Memory B cell (primary cell): ENCODE data around the gene MAST1.
A peak's percentile ranks its signal among the peaks of the same experiment; 100 is the strongest.

Experiments
- ATAC-seq: fragments of 150-1000 bp; cut with Tn5 transposase; 2 replicates; pipeline ENCODE4 v1.10.0; 2021; ENCODE audit warnings: low read depth, mild to moderate bottlenecking, moderate library complexity
- DNase-seq, 2 donors: peaks; one replicate each; pipeline ENCODE4 v3.0.0; 2022; ENCODE audit warnings: low spot score in 2 of 2
- H3K27ac Mint-ChIP-seq: one replicate; pipeline ENCODE4 v1.8.0; 2022; ENCODE audit warnings: mild to moderate bottlenecking, moderate library complexity, mixed read lengths
- H3K27me3 Mint-ChIP-seq: one replicate; pipeline ENCODE4 v1.8.0; 2022; ENCODE audit warnings: mixed read lengths
- H3K36me3 Mint-ChIP-seq: one replicate; pipeline ENCODE4 v1.8.0; 2022; ENCODE audit warnings: mild to moderate bottlenecking, mixed read lengths
- H3K4me1 Mint-ChIP-seq: one replicate; pipeline ENCODE4 v1.8.0; 2022; ENCODE audit warnings: mixed read lengths
- H3K4me3 Mint-ChIP-seq: one replicate; pipeline ENCODE4 v1.8.0; 2022; ENCODE audit warnings: mild to moderate bottlenecking, moderate library complexity, mixed read lengths
- H3K9me3 Mint-ChIP-seq: one replicate; pipeline ENCODE4 v1.8.0; 2022; ENCODE audit warnings: mixed read lengths

The MAST1 gene

DNA sequence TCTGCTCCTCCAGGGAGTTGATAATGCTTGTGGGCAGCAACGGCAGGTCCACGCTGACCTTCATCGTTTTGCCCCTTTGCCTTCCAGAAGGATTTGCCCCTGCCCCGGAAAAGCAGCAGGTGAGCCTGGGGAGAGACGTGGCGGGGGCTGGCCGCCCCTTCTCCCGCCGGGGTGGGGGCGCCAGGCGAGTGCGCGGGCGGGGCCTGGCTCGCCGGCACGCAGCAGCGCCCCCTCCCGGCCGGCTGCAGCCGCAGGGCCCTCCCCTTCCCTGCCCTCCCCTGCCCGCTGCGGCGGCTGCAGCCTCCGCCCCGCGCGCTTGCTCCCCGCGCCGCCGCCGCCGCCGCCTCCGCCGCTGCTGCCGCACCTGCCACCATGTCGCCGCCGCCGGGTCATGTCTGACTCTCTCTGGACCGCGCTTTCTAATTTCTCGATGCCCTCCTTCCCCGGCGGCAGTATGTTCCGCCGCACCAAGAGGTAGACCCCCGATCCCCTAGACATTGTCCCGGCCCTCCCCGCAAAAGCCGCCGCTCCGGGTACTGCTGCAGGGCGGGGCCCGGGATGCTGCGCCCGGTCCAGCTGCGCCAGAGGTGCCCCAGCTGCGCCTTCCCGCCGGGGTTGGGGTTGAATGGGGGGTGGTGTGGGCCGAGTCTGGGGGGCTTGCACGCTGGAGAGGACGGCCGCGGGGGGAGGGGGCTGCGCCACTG, at the start of gene MAST1:
Gene MAST1, plus strand, starts transcription at position 334 of the 704 bp plus-strand sequence. Its CDS starts 58 bp downstream, at position 392.
- no peaks in the 10 kb centered on the region for H3K9me3 Mint-ChIP-seq
- peaks cover 22% of the 10 kb centered on the region for H3K4me1 Mint-ChIP-seq
- peaks cover 45% of the 10 kb centered on the region for H3K27me3 Mint-ChIP-seq
- ATAC-seq (peak; percentile 70), DNase-seq (peak in 1 of 2 donors; percentile 61)
- H3K36me3 Mint-ChIP-seq = peaks cover 3% of the 10 kb centered on the region
- H3K4me3 Mint-ChIP-seq = peak within 1 kb of the TSS; percentile 61
- H3K27ac Mint-ChIP-seq = peak within 1 kb of the TSS; percentile 53

DNA sequence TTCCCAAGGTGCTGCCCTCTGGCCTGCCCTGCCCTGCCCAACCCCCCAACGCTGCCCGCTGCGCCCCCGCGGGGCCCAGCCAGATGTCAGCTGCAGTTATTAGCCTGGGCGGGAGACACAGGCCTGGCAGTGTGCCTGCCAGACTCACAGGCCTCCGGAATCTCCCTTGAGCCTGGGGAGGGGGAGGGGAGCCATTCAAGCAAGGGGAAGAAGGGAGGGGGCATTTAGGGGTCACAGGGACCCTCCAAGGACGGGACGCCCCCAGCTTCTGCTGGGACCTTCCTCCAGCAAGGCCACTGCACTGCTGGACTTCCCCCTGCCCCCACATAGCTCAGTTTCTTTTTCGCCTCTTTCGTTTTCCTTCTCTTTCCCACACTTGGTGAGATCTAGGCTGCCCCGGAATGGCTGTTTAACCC, 49.6 kb upstream of the MAST1 start:
- ATAC-seq = peak; percentile 5
- H3K9me3 Mint-ChIP-seq = no peaks in the 10 kb centered on the region
- H3K27me3 Mint-ChIP-seq = no peaks in the 10 kb centered on the region
- DNase-seq = peak; percentile 70 to 74
- peak overlapping the region; percentile 91 for H3K4me3 Mint-ChIP-seq
- peak overlapping the region; percentile 99 for H3K27ac Mint-ChIP-seq
- peaks cover 25% of the 10 kb centered on the region for H3K4me1 Mint-ChIP-seq
- no peaks in the 10 kb centered on the region for H3K36me3 Mint-ChIP-seq

DNA sequence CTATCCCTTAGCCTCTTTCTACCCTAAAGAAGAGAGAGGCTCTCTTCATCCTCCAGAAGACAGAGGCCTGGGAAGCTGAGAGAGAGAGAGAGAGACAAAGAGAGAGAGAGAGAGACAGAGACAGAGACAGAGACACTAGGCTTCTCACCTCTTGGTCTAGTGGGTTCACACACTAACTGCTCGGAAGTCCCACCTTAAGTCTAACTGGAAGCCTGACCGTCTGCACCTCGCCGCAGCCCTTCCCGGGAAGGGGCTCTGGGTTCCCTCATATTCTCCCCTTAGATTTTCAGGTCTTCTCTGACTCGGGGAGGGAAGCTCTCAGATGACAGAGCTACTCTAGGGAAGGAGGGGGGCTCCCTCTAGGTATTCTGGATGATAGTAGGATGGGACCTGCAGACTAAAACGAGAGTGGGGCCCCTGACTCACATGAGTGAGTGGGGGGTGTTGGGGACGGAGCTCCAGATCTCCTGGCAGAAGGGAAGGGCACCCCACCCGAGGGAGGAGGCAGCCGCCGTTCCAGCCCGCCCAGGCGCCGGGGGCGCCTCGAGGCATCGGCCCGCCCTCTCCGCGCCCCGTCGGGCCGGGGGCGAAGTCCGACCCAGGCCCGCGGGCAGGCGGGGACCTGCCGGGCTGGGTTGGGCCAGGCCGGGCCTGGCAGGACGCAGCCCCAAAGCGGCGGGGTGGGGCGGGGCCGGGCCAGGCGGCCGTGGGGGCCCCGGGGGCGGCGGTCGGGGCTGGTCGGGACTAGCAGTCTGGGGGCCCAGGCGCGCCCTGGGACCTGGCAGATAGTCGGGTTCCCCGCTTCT, 49.0 kb upstream of the MAST1 start:
- ATAC-seq (no peak), DNase-seq (no peak)
- H3K4me3 Mint-ChIP-seq = peak overlapping the region; percentile 96
- peaks cover 28% of the 10 kb centered on the region for H3K4me1 Mint-ChIP-seq
- no peaks in the 10 kb centered on the region for H3K9me3 Mint-ChIP-seq
- H3K27ac Mint-ChIP-seq = peak overlapping the region; percentile 99
- H3K36me3 Mint-ChIP-seq = no peaks in the 10 kb centered on the region
- no peaks in the 10 kb centered on the region for H3K27me3 Mint-ChIP-seq

DNA sequence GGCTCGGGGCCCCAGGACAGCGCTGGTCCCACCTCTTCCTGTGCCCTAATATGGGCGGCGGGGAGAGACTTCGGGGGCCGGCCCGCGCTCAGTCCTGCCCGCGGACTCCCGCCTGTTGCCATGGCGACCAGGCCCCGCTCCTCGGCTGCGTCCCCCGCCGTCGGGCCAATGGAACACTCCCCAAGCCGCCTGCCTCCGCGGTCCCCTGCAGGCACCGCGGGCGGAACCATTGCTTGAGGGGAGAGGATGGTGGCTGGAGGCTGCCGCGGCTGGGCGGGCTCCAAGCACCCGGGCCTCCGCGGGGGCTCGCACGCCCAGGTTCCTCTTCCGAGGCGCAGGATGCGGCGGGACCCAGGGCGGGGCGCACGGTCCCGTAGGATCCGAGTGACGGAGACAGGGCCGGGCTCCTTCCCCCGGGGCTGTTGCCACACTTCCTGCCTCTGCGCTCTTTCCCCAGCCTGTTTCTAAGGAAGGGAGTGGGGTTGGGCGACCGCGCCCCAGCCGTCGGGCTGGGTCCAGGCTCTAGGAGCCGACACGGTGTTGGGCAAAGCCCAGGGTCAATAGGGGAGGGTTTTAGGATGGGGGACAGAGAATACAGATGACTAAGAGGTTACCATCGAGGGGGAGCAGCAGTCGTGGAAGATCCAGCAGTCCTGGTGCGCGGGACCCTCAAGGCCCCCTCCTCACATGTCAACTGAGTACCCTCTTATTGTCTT, 48.3 kb upstream of the MAST1 start:
- peak overlapping the region; percentile 96 for H3K4me3 Mint-ChIP-seq
- peak; percentile 95 to 96 for DNase-seq
- H3K9me3 Mint-ChIP-seq = no peaks in the 10 kb centered on the region
- no peaks in the 10 kb centered on the region for H3K36me3 Mint-ChIP-seq
- peaks cover 29% of the 10 kb centered on the region for H3K4me1 Mint-ChIP-seq
- peak overlapping the region; percentile 99 for H3K27ac Mint-ChIP-seq
- ATAC-seq = peak; percentile 43
- no peaks in the 10 kb centered on the region for H3K27me3 Mint-ChIP-seq

DNA sequence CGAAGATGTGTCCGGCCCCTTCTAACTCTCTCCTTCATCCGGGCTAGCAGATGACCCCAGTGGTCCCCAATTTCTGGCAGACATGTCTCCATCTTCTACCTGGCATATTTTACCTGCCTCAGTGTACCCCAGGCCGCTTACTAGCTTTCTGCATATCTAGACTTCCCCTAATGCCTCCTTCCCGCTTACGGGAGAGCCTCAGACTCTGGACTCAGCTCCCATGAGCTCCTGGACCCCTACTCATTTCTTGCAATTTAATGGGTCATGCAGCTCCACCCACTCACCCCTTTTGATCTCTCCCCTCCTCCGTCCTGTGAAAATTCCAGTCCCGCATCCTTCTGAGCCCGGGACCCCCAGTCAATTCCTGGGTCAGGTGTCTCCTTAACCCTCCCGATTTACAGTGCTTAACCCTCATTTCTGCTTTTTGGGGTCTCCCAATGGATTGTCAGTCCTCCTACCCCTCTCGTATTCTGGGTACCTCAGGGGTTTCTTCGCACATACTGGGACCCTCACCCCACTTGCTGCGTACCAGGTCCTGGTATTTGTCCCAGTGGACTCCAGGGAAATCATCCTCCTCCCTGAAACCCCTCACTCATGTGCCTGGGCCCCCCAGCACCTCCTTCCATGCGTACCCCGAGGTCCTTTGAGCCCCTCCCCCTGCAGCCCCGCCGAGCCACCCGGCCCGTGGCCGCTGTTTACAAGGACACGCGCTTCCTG, 47.5 kb upstream of the MAST1 start:
- no peaks in the 10 kb centered on the region for H3K27me3 Mint-ChIP-seq
- peak overlapping the region; percentile 99 for H3K27ac Mint-ChIP-seq
- no peak for ATAC-seq
- peak in 1 of 2 donors; percentile 55 for DNase-seq
- H3K4me1 Mint-ChIP-seq = peaks cover 31% of the 10 kb centered on the region
- peak overlapping the region; percentile 96 for H3K4me3 Mint-ChIP-seq
- no peaks in the 10 kb centered on the region for H3K36me3 Mint-ChIP-seq
- H3K9me3 Mint-ChIP-seq = no peaks in the 10 kb centered on the region

DNA sequence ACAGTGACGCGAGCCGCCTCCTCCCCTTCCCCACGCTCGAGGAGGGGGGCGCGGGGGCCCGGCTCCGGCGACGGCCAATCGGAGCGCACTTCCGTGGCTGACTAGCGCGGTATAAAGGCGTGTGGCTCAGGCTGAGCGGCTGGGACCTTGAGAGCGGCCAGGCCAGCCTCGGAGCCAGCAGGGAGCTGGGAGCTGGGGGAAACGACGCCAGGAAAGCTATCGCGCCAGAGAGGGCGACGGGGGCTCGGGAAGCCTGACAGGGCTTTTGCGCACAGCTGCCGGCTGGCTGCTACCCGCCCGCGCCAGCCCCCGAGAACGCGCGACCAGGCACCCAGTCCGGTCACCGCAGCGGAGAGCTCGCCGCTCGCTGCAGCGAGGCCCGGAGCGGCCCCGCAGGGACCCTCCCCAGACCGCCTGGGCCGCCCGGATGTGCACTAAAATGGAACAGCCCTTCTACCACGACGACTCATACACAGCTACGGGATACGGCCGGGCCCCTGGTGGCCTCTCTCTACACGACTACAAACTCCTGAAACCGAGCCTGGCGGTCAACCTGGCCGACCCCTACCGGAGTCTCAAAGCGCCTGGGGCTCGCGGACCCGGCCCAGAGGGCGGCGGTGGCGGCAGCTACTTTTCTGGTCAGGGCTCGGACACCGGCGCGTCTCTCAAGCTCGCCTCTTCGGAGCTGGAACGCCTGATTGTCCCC, 46.8 kb upstream of the MAST1 start, which contains the start of gene JUNB:
Gene JUNB, plus strand, starts transcription at position 142 of the 706 bp plus-strand sequence. Its CDS starts 286 bp downstream, at position 428.
- peak within 1 kb of the TSS; percentile 96 for H3K4me3 Mint-ChIP-seq
- no peaks in the 10 kb centered on the region for H3K36me3 Mint-ChIP-seq
- DNase-seq (peak; percentile 99), ATAC-seq (peak; percentile 28)
- peaks cover 38% of the 10 kb centered on the region for H3K4me1 Mint-ChIP-seq
- H3K27ac Mint-ChIP-seq = peak within 1 kb of the TSS; percentile 99
- no peaks in the 10 kb centered on the region for H3K27me3 Mint-ChIP-seq
- no peaks in the 10 kb centered on the region for H3K9me3 Mint-ChIP-seq

DNA sequence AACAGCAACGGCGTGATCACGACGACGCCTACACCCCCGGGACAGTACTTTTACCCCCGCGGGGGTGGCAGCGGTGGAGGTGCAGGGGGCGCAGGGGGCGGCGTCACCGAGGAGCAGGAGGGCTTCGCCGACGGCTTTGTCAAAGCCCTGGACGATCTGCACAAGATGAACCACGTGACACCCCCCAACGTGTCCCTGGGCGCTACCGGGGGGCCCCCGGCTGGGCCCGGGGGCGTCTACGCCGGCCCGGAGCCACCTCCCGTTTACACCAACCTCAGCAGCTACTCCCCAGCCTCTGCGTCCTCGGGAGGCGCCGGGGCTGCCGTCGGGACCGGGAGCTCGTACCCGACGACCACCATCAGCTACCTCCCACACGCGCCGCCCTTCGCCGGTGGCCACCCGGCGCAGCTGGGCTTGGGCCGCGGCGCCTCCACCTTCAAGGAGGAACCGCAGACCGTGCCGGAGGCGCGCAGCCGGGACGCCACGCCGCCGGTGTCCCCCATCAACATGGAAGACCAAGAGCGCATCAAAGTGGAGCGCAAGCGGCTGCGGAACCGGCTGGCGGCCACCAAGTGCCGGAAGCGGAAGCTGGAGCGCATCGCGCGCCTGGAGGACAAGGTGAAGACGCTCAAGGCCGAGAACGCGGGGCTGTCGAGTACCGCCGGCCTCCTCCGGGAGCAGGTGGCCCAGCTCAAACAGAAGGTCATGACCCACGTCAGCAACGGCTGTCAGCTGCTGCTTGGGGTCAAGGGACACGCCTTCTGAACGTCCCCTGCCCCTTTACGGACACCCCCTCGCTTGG, 46.1 kb upstream of the MAST1 start:
- no peaks in the 10 kb centered on the region for H3K9me3 Mint-ChIP-seq
- H3K4me3 Mint-ChIP-seq = peak overlapping the region; percentile 96
- H3K27me3 Mint-ChIP-seq = no peaks in the 10 kb centered on the region
- H3K4me1 Mint-ChIP-seq = peaks cover 39% of the 10 kb centered on the region
- ATAC-seq (no peak), DNase-seq (peak; percentile 68 to 70)
- no peaks in the 10 kb centered on the region for H3K36me3 Mint-ChIP-seq
- H3K27ac Mint-ChIP-seq = peak overlapping the region; percentile 99

DNA sequence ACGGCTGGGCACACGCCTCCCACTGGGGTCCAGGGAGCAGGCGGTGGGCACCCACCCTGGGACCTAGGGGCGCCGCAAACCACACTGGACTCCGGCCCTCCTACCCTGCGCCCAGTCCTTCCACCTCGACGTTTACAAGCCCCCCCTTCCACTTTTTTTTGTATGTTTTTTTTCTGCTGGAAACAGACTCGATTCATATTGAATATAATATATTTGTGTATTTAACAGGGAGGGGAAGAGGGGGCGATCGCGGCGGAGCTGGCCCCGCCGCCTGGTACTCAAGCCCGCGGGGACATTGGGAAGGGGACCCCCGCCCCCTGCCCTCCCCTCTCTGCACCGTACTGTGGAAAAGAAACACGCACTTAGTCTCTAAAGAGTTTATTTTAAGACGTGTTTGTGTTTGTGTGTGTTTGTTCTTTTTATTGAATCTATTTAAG, 45.4 kb upstream of the MAST1 start:
- DNase-seq = no peak
- Mint-ChIP-seq H3K27me3 (no peaks in the 10 kb centered on the region), H3K27ac (peak overlapping the region; percentile 99), H3K4me1 (peaks cover 39% of the 10 kb centered on the region), H3K4me3 (peak overlapping the region; percentile 96), H3K36me3 (no peaks in the 10 kb centered on the region), H3K9me3 (no peaks in the 10 kb centered on the region)
- no peak for ATAC-seq

DNA sequence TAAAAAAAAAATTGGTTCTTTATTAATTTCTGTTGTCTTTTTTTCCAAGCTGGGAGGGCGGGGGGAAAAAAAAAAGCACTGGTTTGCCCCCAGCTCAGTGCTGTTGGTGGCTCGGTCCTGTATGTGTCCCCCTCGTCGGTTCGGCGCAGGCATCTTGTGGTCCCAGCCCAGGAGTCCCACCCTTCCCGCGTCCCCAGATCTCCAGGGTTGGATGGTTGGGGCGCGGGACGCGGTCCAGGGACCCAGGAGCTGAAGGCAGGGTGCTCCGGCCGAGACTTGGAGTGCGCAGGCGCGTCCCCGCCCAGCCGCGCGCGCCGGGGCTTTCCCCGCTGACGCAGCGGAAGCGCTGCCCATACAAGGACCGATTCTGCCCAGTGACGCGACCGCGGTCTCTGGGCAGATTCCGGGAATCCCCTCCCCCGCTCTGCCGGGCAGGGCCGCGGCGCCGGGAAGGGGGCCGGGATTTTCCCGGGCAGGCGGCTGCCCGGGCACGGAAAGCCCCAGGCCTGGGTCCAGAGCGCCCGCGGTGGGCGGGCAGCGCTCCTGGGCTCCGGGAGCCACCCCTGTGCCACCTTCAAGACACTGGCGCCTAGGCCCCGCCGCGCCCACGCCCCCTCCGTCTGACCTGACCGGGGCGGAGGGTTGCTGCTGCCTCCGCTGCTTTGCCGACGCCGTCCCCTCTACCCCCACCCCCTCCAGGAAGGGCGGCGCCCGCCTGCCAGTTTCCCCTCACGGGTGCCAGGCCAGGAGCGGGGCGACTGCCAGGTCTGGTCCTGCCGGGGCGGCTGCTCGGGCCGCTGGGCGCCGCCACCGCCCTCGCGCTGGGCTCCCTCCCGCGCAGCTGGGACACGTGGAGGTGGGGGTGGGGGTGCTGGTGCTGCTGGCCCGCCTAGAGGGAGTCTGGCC, 44.8 kb upstream of the MAST1 start:
- Mint-ChIP-seq H3K4me1 (peaks cover 35% of the 10 kb centered on the region), H3K4me3 (peak overlapping the region; percentile 96), H3K27ac (peak overlapping the region; percentile 99), H3K27me3 (no peaks in the 10 kb centered on the region), H3K9me3 (no peaks in the 10 kb centered on the region), H3K36me3 (no peaks in the 10 kb centered on the region)
- ATAC-seq (peak; percentile 40), DNase-seq (peak; percentile 97 to 98)

DNA sequence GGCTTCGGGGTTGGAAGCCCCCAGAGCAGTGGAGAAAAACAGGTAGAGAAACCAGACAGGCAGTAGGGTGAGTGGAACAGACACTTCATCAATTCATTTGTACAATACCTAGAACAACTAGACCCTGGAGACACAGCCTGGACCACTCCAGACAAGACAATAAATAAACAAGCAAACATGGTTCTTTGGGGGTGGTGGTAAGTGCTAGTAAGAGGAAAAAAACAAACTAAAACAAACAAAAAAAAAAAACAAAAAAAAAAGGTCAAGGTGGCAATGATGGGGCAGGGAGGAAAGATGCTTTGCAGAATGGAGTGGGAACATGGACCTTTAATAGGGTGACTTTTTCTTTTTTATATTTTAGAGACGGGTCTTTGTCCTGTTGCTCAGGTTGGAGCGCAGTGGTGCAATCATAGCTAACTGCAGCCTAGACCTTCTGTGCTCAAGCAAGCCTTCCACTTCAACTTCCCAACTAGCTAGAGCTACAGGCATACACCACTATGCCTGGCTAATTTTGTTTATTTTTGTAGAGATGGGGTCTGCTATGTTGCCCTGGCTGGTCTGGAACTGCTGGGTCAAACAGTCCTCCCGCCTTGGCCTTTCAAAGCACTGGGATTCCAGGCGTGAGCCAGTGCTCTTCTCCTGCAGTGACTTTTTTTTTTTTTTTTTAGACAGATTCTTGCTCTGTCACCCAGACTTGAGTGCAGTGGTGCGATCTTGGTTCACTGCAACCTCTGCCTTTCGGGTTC, 43.9 kb upstream of the MAST1 start:
- Mint-ChIP-seq H3K36me3 (no peaks in the 10 kb centered on the region), H3K4me1 (peaks cover 26% of the 10 kb centered on the region)

DNA sequence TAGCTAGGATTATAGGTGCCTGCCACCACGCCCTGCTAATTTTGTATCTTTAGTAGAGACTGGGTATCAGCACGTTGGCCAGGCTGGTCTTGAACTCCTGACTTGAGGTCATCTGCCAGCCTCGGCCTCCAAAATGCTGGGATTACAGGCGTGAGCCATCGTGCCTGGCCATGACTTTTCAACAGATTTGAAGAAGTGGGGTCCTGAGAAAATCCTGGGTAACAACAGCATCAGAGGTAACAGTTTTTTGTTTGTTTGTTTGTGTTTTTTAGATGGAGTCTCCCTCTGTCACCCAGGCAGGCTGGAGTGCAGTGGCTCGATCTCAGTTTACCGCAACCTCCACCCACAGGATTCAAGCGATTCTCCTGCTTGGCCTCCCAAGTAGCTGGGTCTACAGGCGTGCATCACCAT, 43.3 kb upstream of the MAST1 start:
- Mint-ChIP-seq H3K4me1 (peaks cover 26% of the 10 kb centered on the region), H3K27ac (peak overlapping the region; percentile 99), H3K9me3 (no peaks in the 10 kb centered on the region), H3K27me3 (no peaks in the 10 kb centered on the region), H3K36me3 (no peaks in the 10 kb centered on the region), H3K4me3 (no peak overlapping the region)
- DNase-seq (no peak), ATAC-seq (no peak)

More for the DNA sequence above, 43.9 kb upstream of the MAST1 start:
- H3K27me3 Mint-ChIP-seq = no peaks in the 10 kb centered on the region
- no peak for ATAC-seq
- no peaks in the 10 kb centered on the region for H3K9me3 Mint-ChIP-seq
- peak overlapping the region; percentile 99 for H3K27ac Mint-ChIP-seq
- peak overlapping the region; percentile 77 for H3K4me3 Mint-ChIP-seq
- DNase-seq = no peak
